ENCODE data around the gene SNAI1.
"Not testable (repeated sequence)": the region's sequence is repeated elsewhere in the genome, so short reads cannot be mapped to it uniquely, and the experiment has no call there.

SNAI1 gene

GRCh38 chr20:49982346-49983122 is at the start of gene SNAI1:
SNAI1 (plus strand) TSS chr20:49982980; CDS start chr20:49983060, 80 bp downstream.
- DNase-seq (ENCODE audit: low read depth in 4 of 4, low spot score in 1 of 4), result peak; percentile 36 to 71 (median 59)

- no peak for DNase-seq (ENCODE audit: low read depth in 4 of 4, low spot score in 1 of 4)
Observed at GRCh38 chr20:49935746-49936152, 47.0 kb upstream of the SNAI1 start.

- DNase-seq (ENCODE audit: low read depth in 4 of 4, low spot score in 1 of 4), result peak; percentile 74 to 90 (median 86)
Observed at GRCh38 chr20:49936153-49937026, 46.4 kb upstream of the SNAI1 start, which contains the start of gene RNF114. RNF114 (plus strand) TSS chr20:49936397; CDS start chr20:49936413, 16 bp downstream.

GRCh38 chr20:49937027-49937929 is 45.5 kb upstream of the SNAI1 start:
- DNase-seq (ENCODE audit: low read depth in 4 of 4, low spot score in 1 of 4), result no peak

- no peak for DNase-seq (ENCODE audit: low read depth in 4 of 4, low spot score in 1 of 4)
Observed at GRCh38 chr20:49938173-49939163, 44.3 kb upstream of the SNAI1 start.

GRCh38 chr20:49941456-49941855 is 41.3 kb upstream of the SNAI1 start:
- no peak for DNase-seq (ENCODE audit: low read depth in 4 of 4, low spot score in 1 of 4)

GRCh38 chr20:49942303-49942702 is 40.5 kb upstream of the SNAI1 start:
- DNase-seq (ENCODE audit: low read depth in 4 of 4, low spot score in 1 of 4), result no peak

- no peak for DNase-seq (ENCODE audit: low read depth in 4 of 4, low spot score in 1 of 4)
Observed at GRCh38 chr20:49942942-49943341, 39.8 kb upstream of the SNAI1 start.

- no peak for DNase-seq (ENCODE audit: low read depth in 4 of 4, low spot score in 1 of 4)
Observed at GRCh38 chr20:49945306-49945700, 37.5 kb upstream of the SNAI1 start.

- DNase-seq (ENCODE audit: low read depth in 4 of 4, low spot score in 1 of 4), result no peak
Observed at GRCh38 chr20:49945701-49946477, 36.9 kb upstream of the SNAI1 start.

GRCh38 chr20:49948178-49948577 is 34.6 kb upstream of the SNAI1 start:
- DNase-seq (ENCODE audit: low read depth in 4 of 4, low spot score in 1 of 4), result no peak

GRCh38 chr20:49948809-49949507 is 33.8 kb upstream of the SNAI1 start:
- no peak for DNase-seq (ENCODE audit: low read depth in 4 of 4, low spot score in 1 of 4)

GRCh38 chr20:49951151-49951550 is 31.6 kb upstream of the SNAI1 start:
- no peak for DNase-seq (ENCODE audit: low read depth in 4 of 4, low spot score in 1 of 4)

GRCh38 chr20:49955167-49955566 is 27.6 kb upstream of the SNAI1 start:
- no peak for DNase-seq (ENCODE audit: low read depth in 4 of 4, low spot score in 1 of 4)

GRCh38 chr20:49955830-49956396 is 26.9 kb upstream of the SNAI1 start:
- not testable (repeated sequence) for DNase-seq (ENCODE audit: low read depth in 4 of 4, low spot score in 1 of 4)

GRCh38 chr20:49956689-49957088 is 26.1 kb upstream of the SNAI1 start:
- DNase-seq (ENCODE audit: low read depth in 4 of 4, low spot score in 1 of 4), result no peak

- DNase-seq (ENCODE audit: low read depth in 4 of 4, low spot score in 1 of 4), result not testable (repeated sequence)
Observed at GRCh38 chr20:49957089-49957938, 25.5 kb upstream of the SNAI1 start.

Measured in stimulated activated CD4-positive, alpha-beta T cell treated with anti-CD3 and anti-CD28 coated beads, Interleukin-1b, Interleukin-23, amount 100 ng/mL, for 24 hours (primary cell).